IMR-90 (cell line): Measurements from ENCODE around the gene NRP2. TPM values are rescaled to one million over a fixed set of nuclear protein-coding genes. Genes with fewer than 3 reads are reported as not detected.
A peak's percentile ranks its signal among the peaks of the same experiment; 100 is the strongest.

Experiments used
- ATAC-seq: fragments of 200-7000 bp; cut with Tn5 transposase; 2 replicates; pipeline ENCODE4 v1.9.1; 2020; ENCODE audit warnings: low read depth, mild to moderate bottlenecking, moderate library complexity
- BruUV-seq: library from RNA; stranded (reverse); fragments of 400-500 nt; replicated peaks from 2 replicates; lab custom pipeline; 2021; lab: Mats Ljungman, UMichigan
- CTCF ChIA-PET: fragments of 300-600 bp; formaldehyde crosslinking; extraction: SDS; loops from one replicate; lab custom pipeline; 2021; ENCODE audit warnings: antibody characterized with exemption; lab: Yijun Ruan, JAX
- POLR2A ChIA-PET: fragments of 300-600 bp; sonication (Branson Sonifier 250); formaldehyde crosslinking; loops from one replicate; lab custom pipeline; 2022; ENCODE audit warnings: antibody characterized with exemption; ENCODE audit not compliant: unreplicated experiment; lab: Charles Lee
- DNase-seq: peaks from one replicate; pipeline ENCODE4 v3.0.0; 2013
- H2AFZ ChIP-seq: replicated peaks from 2 replicates; pipeline ENCODE3; 2013; ENCODE audit warnings: low read length, mild to moderate bottlenecking; ENCODE audit not compliant: poor library complexity
- H2AK5ac ChIP-seq: 2 replicates; pipeline ENCODE4 v1.6.1; 2013; ENCODE audit warnings: low read depth, low read length, inconsistent platforms
- H2AK9ac ChIP-seq: replicated peaks from 2 replicates; pipeline ENCODE3; 2013; ENCODE audit warnings: mild to moderate bottlenecking, low read depth, low read length, moderate library complexity; ENCODE audit not compliant: poor library complexity
- H2BK120ac ChIP-seq: 2 replicates; pipeline ENCODE4 v1.6.1; 2013; ENCODE audit warnings: low read depth, low read length, inconsistent platforms
- H2BK15ac ChIP-seq: 3 replicates; pipeline ENCODE4 v1.6.1; 2013; ENCODE audit warnings: low read depth, low read length, inconsistent platforms
- H2BK20ac ChIP-seq: 2 replicates; pipeline ENCODE4 v1.6.1; 2013; ENCODE audit warnings: low read depth, mild to moderate bottlenecking, inconsistent platforms, low read length, moderate library complexity
- H2BK5ac ChIP-seq: 2 replicates; pipeline ENCODE4 v1.6.1; 2013; ENCODE audit warnings: mild to moderate bottlenecking, low read depth, low read length, inconsistent platforms; ENCODE audit not compliant: poor library complexity, severe bottlenecking
- H3K14ac ChIP-seq: replicated peaks from 2 replicates; pipeline ENCODE4 v1.6.1; 2013; ENCODE audit warnings: low read depth, low read length, inconsistent platforms
- H3K18ac ChIP-seq: 2 replicates; pipeline ENCODE4 v1.6.1; 2013; ENCODE audit warnings: low read depth, low read length, control low read depth
- H3K23ac ChIP-seq: 2 replicates; pipeline ENCODE4 v1.6.1; 2013; ENCODE audit warnings: low read depth, low read length, inconsistent platforms
- H3K27ac ChIP-seq: 2 replicates; pipeline ENCODE4 v1.5.1; 2013; ENCODE audit warnings: mild to moderate bottlenecking, control low read depth, low read length; ENCODE audit not compliant: insufficient read depth
- H3K27me3 ChIP-seq: 2 replicates; pipeline ENCODE4 v1.6.1; 2013; ENCODE audit warnings: low read length; ENCODE audit not compliant: control insufficient read depth, insufficient read depth
- H3K36me3 ChIP-seq: 2 replicates; pipeline ENCODE4 v1.6.1; 2013; ENCODE audit warnings: low read length, mixed read lengths; ENCODE audit not compliant: control insufficient read depth, insufficient read depth
- H3K4ac ChIP-seq: 2 replicates; pipeline ENCODE4 v1.6.1; 2013; ENCODE audit warnings: low read depth, low read length, inconsistent platforms
- H3K4me1 ChIP-seq: 2 replicates; pipeline ENCODE4 v1.6.1; 2013; ENCODE audit warnings: low read length, mixed read lengths; ENCODE audit not compliant: control insufficient read depth, insufficient read depth
- H3K4me2 ChIP-seq: 2 replicates; pipeline ENCODE4 v1.6.1; 2013; ENCODE audit warnings: low read depth, mild to moderate bottlenecking, control low read depth, low read length, moderate library complexity
- H3K4me3 ChIP-seq: 2 replicates; pipeline ENCODE4 v1.5.1; 2013; ENCODE audit warnings: low read depth, mild to moderate bottlenecking, control low read depth, low read length, moderate library complexity; ENCODE audit not compliant: insufficient read depth
- H3K56ac ChIP-seq: 2 replicates; pipeline ENCODE4 v1.6.1; 2013; ENCODE audit warnings: low read length, inconsistent platforms; ENCODE audit not compliant: insufficient read depth; ENCODE audit errors: extremely low read depth
- H3K79me1 ChIP-seq, 2 experiments: 2 replicates each; pipeline ENCODE4 v1.6.1; 2013; ENCODE audit warnings: low read length in 2 of 2, inconsistent platforms in 1 of 2, low read depth in 1 of 2
- H3K9ac ChIP-seq: 2 replicates; pipeline ENCODE4 v1.6.1; 2013; ENCODE audit warnings: low read depth, low read length, control low read depth
- H3K9me1 ChIP-seq: 2 replicates; pipeline ENCODE4 v1.6.1; 2013; ENCODE audit warnings: low read length, inconsistent platforms; ENCODE audit not compliant: insufficient read depth
- H3K9me3 ChIP-seq: 2 replicates; pipeline ENCODE4 v1.6.1; 2013; ENCODE audit warnings: low read length; ENCODE audit not compliant: control insufficient read depth, insufficient read depth
- H4K20me1 ChIP-seq: 2 replicates; pipeline ENCODE4 v1.6.1; 2013; ENCODE audit warnings: low read length, inconsistent platforms; ENCODE audit not compliant: insufficient read depth
- H4K5ac ChIP-seq: 2 replicates; pipeline ENCODE4 v1.6.1; 2013; ENCODE audit warnings: mild to moderate bottlenecking, low read depth, low read length, control low read depth
- H4K8ac ChIP-seq, 2 experiments: 2 replicates each; pipeline ENCODE4 v1.6.1; 2013; ENCODE audit warnings: low read depth in 2 of 2, low read length in 2 of 2, control low read depth in 1 of 2, inconsistent platforms in 1 of 2
- H4K91ac ChIP-seq: 2 replicates; pipeline ENCODE4 v1.6.1; 2013; ENCODE audit warnings: low read depth, low read length, inconsistent platforms; ENCODE audit not compliant: insufficient read depth
- CHD1 ChIP-seq: IDR thresholded peaks from 2 replicates; pipeline ENCODE4 v1.6.1; 2012; ENCODE audit warnings: low read depth, low read length, improper control_type of control experiment
- FOS ChIP-seq: fragments of 150-350 bp; IDR thresholded peaks from 2 replicates; pipeline ENCODE4 v1.6.1; 2016; ENCODE audit warnings: low read depth, low read length
- MAFK ChIP-seq: IDR thresholded peaks from 2 replicates; pipeline ENCODE4 v1.6.1; 2012; ENCODE audit warnings: low read depth, low read length, improper control_type of control experiment
- MAZ ChIP-seq: IDR thresholded peaks from 2 replicates; pipeline ENCODE4 v1.6.1; 2012; ENCODE audit warnings: low read depth, mild to moderate bottlenecking, low read length, improper control_type of control experiment, moderate library complexity, borderline replicate concordance
- MXI1 ChIP-seq: IDR thresholded peaks from 2 replicates; pipeline ENCODE4 v1.6.1; 2012; ENCODE audit warnings: low read depth, mild to moderate bottlenecking, low read length, moderate library complexity, borderline replicate concordance
- NFE2L2 ChIP-seq: fragments of 150-350 bp; IDR thresholded peaks from 2 replicates; pipeline ENCODE4 v1.6.1; 2016; ENCODE audit warnings: low read depth, mild to moderate bottlenecking, low read length
- POLR2A ChIP-seq: IDR thresholded peaks from 2 replicates; pipeline ENCODE4 v1.6.1; 2012; ENCODE audit warnings: mild to moderate bottlenecking, low read depth, low read length
- RAD21 ChIP-seq: IDR thresholded peaks from 2 replicates; pipeline ENCODE4 v1.6.1; 2012; ENCODE audit warnings: low read length, improper control_type of control experiment
- RCOR1 ChIP-seq: IDR thresholded peaks from 2 replicates; pipeline ENCODE4 v1.6.1; 2012; ENCODE audit warnings: mild to moderate bottlenecking, low read length, improper control_type of control experiment; ENCODE audit not compliant: insufficient replicate concordance
- RFX5 ChIP-seq: IDR thresholded peaks from 2 replicates; pipeline ENCODE4 v1.8.0; 2012; ENCODE audit warnings: low read depth, mild to moderate bottlenecking, low read length, moderate library complexity
- SMC3 ChIP-seq: fragments of 150-350 bp; IDR thresholded peaks from 2 replicates; pipeline ENCODE4 v1.6.1; 2016; ENCODE audit warnings: low read depth, mild to moderate bottlenecking, antibody characterized with exemption, low read length, moderate library complexity
- WGBS, 2 experiments: methylation state at CpG; one replicate each; pipeline versions ENCODE4 v1.1.5 to v1.1.7; 2013; ENCODE audit warnings: missing lambda C conversion rate in 2 of 2; ENCODE audit not compliant: insufficient read length in 1 of 2; ENCODE audit errors: extremely low coverage in 2 of 2; 5-methylcytosine and 5-hydroxymethylcytosine counted together
- dilution Hi-C: fragments of 300-500 bp; cut with HindIII; formaldehyde crosslinking; loops from one replicate; pipeline ENCODE4 v1.14.3; 2018; ENCODE audit warnings: low sequenced_read_pairs; ENCODE audit not compliant: unreplicated experiment
- in situ Hi-C: fragments of 300-500 bp; cut with MboI; formaldehyde crosslinking; loops from 3 replicates; pipeline ENCODE4 v1.14.3; 2019; ENCODE audit warnings: low sequenced_read_pairs, inconsistent platforms, mixed read lengths
- intact Hi-C: fragments of 100-400 bp; cut with micrococcal nuclease; formaldehyde crosslinking; loops from 2 replicates; pipeline ENCODE4 v1.10.0; 2022
- polyA plus RNA-seq, 3 experiments: library from polyadenylated mRNA; depleted of rRNA; stranded (reverse); fragments of >200 nt; gene quantifications; 2 replicates each; pipeline ENCODE4 v1.2.3, GENCODE V29; 2012; ENCODE audit warnings: low replicate concordance in 1 of 3
- total RNA-seq: library from RNA; depleted of rRNA; stranded (reverse); fragments of >200 nt; gene quantifications from 2 replicates; pipeline ENCODE4 v1.2.3, GENCODE V29; 2012
- TF ChIP-seq, protein P1 (sequence below): fragments of 150-350 bp; IDR thresholded peaks from 2 replicates; pipeline ENCODE4 v1.6.1; 2016; ENCODE audit warnings: low read depth, mild to moderate bottlenecking, low read length, moderate library complexity, borderline replicate concordance
- TF ChIP-seq, protein P2 (sequence below): fragments of 150-350 bp; IDR thresholded peaks from 2 replicates; pipeline ENCODE4 v1.6.1; 2017; ENCODE audit warnings: mild to moderate bottlenecking, antibody characterized with exemption, low read length, low read depth

Gene NRP2
- total and polyA plus RNA-seq, 2 of the 4 experiments (the other 2 are of a cell fraction) = 46.4 to 51.3 TPM

DNA sequence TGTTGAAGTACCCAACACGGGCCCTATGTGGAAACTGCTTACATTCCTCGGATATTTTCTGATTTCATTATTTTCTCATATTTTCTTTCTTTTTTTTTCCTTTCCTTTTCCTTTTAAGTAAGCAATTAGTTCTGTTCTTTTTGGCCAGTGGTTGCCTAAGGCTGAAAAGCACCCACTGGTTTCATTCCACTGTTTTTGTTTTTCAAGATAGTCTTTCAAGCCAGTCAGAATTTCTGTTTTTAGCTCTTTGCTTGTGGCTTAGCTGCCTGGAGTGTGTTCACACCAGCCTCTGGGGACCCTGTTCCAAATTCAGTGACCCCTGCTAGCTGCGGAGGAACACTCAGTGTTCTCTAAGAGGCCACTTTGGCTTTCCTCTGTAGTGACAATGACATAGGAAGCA, 73.6 kb downstream of the NRP2 start:
- Histone ChIP-seq H3K79me1 (0 out of 4 replicates have a peak, but pooled peaks cover 0 to 3% of the 10 kb centered on the region in 2 experiments), H2AK5ac (0 out of 2 replicates have a peak overlapping the region, but pooled peaks have one; percentile 1), H3K9me1 (peaks cover 11% of the 10 kb centered on the region), H3K4me1 (peaks cover 29% of the 10 kb centered on the region), H3K4me3 (no peak overlapping the region), H3K27ac (peak overlapping the region; percentile 63; the same call in 1 of the 2 replicates), H3K36me3 (peaks cover 45% of the 10 kb centered on the region), H2BK15ac (peak overlapping the region; percentile 80; the same call in 1 of the 3 replicates), H3K9me3 (no peaks in the 10 kb centered on the region), H4K5ac (peak overlapping the region; percentile 62), H2BK5ac (peak overlapping the region; percentile 36), H3K23ac (no peak overlapping the region), H3K18ac (peak overlapping the region; percentile 57), H3K56ac (no peak overlapping the region), H2AFZ (no peak overlapping the region), H3K4ac (peak overlapping the region; percentile 38), H3K9ac (no peak overlapping the region), H4K91ac (0 out of 2 replicates have a peak overlapping the region, but pooled peaks have one; percentile 5), H2AK9ac (no peak overlapping the region), H4K20me1 (no peaks in the 10 kb centered on the region; the same call in 1 of the 2 replicates), H3K27me3 (no peaks in the 10 kb centered on the region), H3K14ac (0 out of 2 replicates have a peak overlapping the region, but pooled peaks have one; percentile 14), H3K4me2 (0 out of 2 replicates have a peak overlapping the region, but pooled peaks have one; percentile 32), H4K8ac (peak overlapping the region in 1 of 2 experiments; percentile 35; a peak in 1 of 4 replicates), H2BK20ac (no peak overlapping the region), H2BK120ac (peak overlapping the region; percentile 7)
- in situ Hi-C loops = loop anchor here (5.0 kb wide), 1 partner anchor 69 kb away; no protein-coding TSS in a partner anchor
- intact Hi-C loops = no loop called here
- TF ChIP-seq NFE2L2 = no peak
- TF ChIP-seq, protein P1, sequence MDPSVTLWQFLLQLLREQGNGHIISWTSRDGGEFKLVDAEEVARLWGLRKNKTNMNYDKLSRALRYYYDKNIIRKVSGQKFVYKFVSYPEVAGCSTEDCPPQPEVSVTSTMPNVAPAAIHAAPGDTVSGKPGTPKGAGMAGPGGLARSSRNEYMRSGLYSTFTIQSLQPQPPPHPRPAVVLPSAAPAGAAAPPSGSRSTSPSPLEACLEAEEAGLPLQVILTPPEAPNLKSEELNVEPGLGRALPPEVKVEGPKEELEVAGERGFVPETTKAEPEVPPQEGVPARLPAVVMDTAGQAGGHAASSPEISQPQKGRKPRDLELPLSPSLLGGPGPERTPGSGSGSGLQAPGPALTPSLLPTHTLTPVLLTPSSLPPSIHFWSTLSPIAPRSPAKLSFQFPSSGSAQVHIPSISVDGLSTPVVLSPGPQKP = no peak
- no peak for TF ChIP-seq POLR2A
- no peak for TF ChIP-seq CHD1
- TF ChIP-seq RAD21 = no peak
- TF ChIP-seq RCOR1 = no peak
- TF ChIP-seq MAFK = no peak
- TF ChIP-seq MXI1 = no peak
- no peak for TF ChIP-seq MAZ
- TF ChIP-seq, protein P2, sequence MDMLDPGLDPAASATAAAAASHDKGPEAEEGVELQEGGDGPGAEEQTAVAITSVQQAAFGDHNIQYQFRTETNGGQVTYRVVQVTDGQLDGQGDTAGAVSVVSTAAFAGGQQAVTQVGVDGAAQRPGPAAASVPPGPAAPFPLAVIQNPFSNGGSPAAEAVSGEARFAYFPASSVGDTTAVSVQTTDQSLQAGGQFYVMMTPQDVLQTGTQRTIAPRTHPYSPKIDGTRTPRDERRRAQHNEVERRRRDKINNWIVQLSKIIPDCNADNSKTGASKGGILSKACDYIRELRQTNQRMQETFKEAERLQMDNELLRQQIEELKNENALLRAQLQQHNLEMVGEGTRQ = no peak
- TF ChIP-seq RFX5 = no peak
- no peak for TF ChIP-seq FOS
- TF ChIP-seq SMC3 = no peak
- BruUV-seq = no TSS peak
- dilution Hi-C loops = no loop called here
- ChIA-PET POLR2A (no interaction called here), CTCF (interaction anchor here (0.7 to 1.1 kb wide), 3 partner anchors 12 to 37 kb away, joined by 3 to 4 read pairs (median 4); no protein-coding TSS in a partner anchor)
- ATAC-seq = peak; percentile 22
- peak; percentile 37 for DNase-seq
- WGBS, 2 experiments = no CpG with 5 or more reads among the region's 3 CpGs
